ENCODE results near the gene LSG1. TPM values are rescaled to one million over a fixed set of nuclear protein-coding genes. Genes with fewer than 3 reads are reported as not detected.
A peak's percentile ranks its signal among the peaks of the same experiment; 100 is the strongest.

The LSG1 gene
- 70.8 TPM for total RNA-seq

DNA sequence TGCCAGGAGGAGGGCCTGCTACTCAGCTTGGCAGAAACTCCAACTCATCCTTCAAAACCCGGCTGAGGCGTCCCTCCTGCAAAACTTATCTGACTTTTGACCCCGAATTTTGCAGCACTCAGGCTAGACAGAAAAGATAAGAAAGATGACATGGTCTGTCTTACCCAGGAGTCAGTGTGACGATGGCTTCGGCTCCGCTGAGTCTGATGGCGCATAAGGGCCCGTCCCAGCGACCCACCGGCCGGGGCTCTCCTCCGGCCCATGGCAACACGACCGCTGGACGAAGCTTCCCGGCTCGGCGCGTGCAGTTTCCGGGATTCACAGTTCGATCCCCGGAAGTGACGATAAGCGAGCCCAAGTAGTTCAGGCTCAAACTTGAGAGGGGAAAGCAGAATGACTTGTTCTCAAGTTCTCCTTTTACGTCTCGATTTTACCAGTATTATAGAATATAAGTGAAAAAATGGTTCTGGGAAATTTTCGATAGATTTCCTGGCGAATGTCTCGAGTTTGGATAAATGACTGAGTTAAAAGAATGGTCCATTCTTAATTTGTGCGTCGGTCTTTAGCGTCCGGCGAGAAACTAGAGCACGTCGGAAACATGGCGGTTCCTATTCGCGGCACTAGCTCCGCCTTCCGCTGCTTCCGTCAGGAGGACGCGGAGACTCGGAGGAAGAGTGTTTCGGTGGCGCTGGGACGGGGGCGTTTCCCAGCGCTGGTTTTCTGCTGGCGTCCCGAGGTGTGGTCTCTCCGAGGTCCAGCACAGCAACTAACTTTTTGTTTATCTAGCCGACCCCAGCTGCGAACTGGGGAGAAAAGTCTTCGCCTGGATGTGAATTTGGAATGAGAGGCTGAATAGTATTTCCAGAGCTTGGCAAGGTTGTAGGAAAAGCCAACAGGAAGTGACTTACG is at the start of gene LSG1:
LSG1 (minus strand) TSS at position 292 of the 909 bp plus-strand sequence; CDS start at position 263, 29 bp downstream.
- Histone ChIP-seq H3K9me3 (ENCODE audit: low read depth, low read length) (no peaks in the 10 kb centered on the region), H3K27me3 (ENCODE audit: insufficient read depth, low read length) (no peaks in the 10 kb centered on the region), H3K4me3 (ENCODE audit: low read length) (peak within 1 kb of the TSS; percentile 99), H3K4me1 (ENCODE audit: insufficient read depth, low read length) (peaks cover 25% of the 10 kb centered on the region)

DNA sequence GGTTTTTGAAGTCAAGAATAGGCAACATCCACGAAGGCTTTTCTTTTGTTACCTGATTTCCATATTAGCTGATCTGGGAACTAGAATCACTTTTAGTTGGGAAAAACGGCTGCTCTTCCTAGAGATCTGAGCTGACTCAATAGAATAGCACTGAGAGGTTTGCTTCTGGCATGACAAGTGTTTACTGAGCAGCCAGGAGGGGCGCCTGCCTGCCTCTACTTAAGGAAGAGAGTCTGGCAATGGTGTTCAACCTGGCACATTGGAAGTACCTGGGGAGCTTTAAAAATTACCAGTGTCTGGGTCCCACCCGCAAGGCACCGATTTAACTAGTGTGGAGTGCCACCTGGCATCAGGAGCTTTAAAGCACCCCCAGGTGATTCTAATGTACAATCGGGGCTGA is 48.1 kb upstream of the LSG1 start:
- no peaks in the 10 kb centered on the region for H3K4me1 ChIP-seq (ENCODE audit: insufficient read depth, low read length)
- no peaks in the 10 kb centered on the region for H3K9me3 ChIP-seq (ENCODE audit: low read depth, low read length)
- no peaks in the 10 kb centered on the region for H3K27me3 ChIP-seq (ENCODE audit: insufficient read depth, low read length)
- H3K4me3 ChIP-seq (ENCODE audit: low read length): no peak overlapping the region

DNA sequence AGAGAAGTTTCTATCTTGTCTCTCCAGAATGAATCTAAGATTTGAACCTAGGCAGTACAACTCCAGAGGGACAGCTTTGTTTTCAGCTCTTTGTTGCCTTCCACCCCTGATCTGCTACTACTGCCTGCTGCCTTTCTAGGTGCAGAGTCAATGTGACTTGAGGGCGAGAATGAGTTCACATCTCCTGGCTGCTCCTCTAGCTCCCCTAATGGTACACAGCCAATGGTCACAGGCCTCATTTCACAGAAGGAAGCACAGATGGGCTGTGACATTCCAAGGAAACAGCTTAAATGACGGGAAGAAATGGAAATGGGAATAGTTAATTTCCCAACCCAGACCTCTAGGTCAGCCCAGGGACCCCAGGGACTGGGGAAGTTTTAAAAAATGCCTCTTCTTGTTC is 46.1 kb upstream of the LSG1 start:
- H3K9me3 ChIP-seq (ENCODE audit: low read depth, low read length): no peaks in the 10 kb centered on the region
- no peak overlapping the region for H3K4me3 ChIP-seq (ENCODE audit: low read length)
- H3K4me1 ChIP-seq (ENCODE audit: insufficient read depth, low read length): no peaks in the 10 kb centered on the region
- no peaks in the 10 kb centered on the region for H3K27me3 ChIP-seq (ENCODE audit: insufficient read depth, low read length)

- Histone ChIP-seq H3K4me3 (ENCODE audit: low read length) (no peak overlapping the region), H3K9me3 (ENCODE audit: low read depth, low read length) (no peaks in the 10 kb centered on the region), H3K4me1 (ENCODE audit: insufficient read depth, low read length) (no peaks in the 10 kb centered on the region), H3K27me3 (ENCODE audit: insufficient read depth, low read length) (no peaks in the 10 kb centered on the region)
Observed at GRCh38 chr3:194715022-194715800, 43.2 kb upstream of the LSG1 start.

- H3K4me1 ChIP-seq (ENCODE audit: insufficient read depth, low read length): no peaks in the 10 kb centered on the region
- no peaks in the 10 kb centered on the region for H3K27me3 ChIP-seq (ENCODE audit: insufficient read depth, low read length)
- H3K9me3 ChIP-seq (ENCODE audit: low read depth, low read length): no peaks in the 10 kb centered on the region
- no peak overlapping the region for H3K4me3 ChIP-seq (ENCODE audit: low read length)
Observed at GRCh38 chr3:194714564-194714963, 42.6 kb upstream of the LSG1 start.

DNA sequence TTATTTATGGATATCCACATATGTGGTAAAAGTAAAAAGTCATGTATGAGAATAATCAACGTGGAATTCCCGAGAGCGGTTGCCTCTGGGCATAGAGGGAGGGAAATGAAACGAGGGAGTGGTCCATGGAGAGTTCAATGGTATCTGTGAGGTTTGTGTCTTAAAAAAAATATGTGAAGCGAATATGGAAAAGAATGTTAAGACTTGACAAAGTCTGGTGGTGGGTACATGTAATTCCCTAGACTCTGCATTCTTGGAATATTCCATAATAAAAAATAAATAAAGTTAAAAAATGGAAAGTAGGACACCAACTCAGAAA is 42.1 kb upstream of the LSG1 start:
- Histone ChIP-seq H3K4me3 (ENCODE audit: low read length) (no peak overlapping the region), H3K4me1 (ENCODE audit: insufficient read depth, low read length) (no peaks in the 10 kb centered on the region), H3K9me3 (ENCODE audit: low read depth, low read length) (no peaks in the 10 kb centered on the region), H3K27me3 (ENCODE audit: insufficient read depth, low read length) (no peaks in the 10 kb centered on the region)

DNA sequence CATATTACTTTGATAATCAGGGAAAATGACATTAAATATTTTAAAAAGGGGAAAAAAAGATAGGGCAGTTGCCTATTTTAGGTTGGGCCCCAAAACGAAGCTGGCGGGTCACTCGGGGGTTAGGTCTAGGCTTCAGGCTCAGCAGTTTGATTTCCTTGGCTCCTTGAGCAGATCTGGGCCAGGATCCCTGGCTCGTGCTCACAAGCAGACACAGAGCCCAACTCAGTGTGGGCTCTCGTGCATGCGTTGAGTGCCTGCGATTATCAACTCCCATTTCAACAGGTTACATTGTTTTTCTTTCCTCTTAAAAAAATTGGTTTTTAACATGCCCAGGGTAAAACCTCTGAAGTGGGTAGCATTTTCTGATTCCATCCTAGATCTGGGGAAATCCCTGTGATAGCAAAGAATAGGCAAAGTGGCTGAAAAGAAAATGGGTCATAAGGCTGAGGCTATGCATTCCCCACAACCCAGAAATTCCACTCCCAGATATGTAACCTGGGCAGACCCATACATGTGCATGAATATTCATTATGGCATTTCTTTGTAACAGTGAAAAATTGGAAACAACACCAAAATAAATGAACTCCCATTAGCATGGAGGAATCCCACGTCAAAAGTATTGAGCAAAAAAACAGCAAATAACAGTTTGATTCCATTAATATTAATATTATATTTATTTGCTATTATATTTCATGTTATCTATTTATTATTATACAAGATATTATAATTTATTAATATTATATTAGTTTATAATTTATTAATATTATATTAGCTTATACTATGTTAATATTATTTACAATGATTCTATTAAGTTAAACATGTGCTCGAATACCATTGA is 41.5 kb upstream of the LSG1 start:
- Histone ChIP-seq H3K27me3 (ENCODE audit: insufficient read depth, low read length) (no peaks in the 10 kb centered on the region), H3K4me1 (ENCODE audit: insufficient read depth, low read length) (no peaks in the 10 kb centered on the region), H3K4me3 (ENCODE audit: low read length) (no peak overlapping the region)

DNA sequence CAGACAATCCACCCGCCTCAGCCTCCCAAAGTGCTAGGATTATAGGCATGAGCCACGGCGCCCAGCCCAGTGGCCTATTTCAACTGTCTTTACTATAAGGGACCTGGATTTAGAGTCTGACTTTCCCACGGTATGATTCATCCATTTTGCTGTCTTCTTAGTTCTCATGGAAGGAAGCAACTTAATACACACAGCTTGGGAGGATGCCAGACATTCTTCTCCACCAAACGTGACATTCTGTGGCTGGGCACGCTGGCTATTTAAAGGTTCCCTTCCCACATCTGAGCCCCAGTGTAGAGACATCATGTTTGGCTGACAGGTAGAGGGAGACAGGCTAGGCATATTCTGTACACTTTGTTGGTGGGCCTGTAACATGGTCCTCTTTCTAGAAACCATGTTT is 39.9 kb upstream of the LSG1 start:
- H3K9me3 ChIP-seq (ENCODE audit: low read depth, low read length): no peaks in the 10 kb centered on the region
- H3K27me3 ChIP-seq (ENCODE audit: insufficient read depth, low read length): no peaks in the 10 kb centered on the region
- H3K4me1 ChIP-seq (ENCODE audit: insufficient read depth, low read length): no peaks in the 10 kb centered on the region

More for the DNA sequence above, 41.5 kb upstream of the LSG1 start:
- no peaks in the 10 kb centered on the region for H3K9me3 ChIP-seq (ENCODE audit: low read depth, low read length)

DNA sequence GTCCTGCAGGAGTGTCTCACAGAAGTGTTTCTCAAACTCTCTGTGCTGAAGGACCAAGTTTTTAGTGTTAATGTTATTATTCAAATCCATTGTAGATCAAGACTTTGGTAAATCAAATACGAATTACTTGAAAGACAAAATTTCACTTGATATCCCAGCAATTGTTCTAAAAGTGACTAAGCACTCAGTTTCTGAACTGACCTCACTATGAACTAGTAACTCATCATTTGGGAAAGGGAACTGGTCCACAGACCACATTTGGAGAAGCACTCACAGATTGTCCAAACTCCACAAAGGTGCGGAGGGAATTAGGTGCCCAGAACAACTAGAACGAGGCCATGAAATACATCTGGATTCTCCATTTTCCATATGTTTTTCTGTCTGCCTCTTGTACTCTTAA is 39.3 kb upstream of the LSG1 start:
- Histone ChIP-seq H3K9me3 (ENCODE audit: low read depth, low read length) (no peaks in the 10 kb centered on the region), H3K4me1 (ENCODE audit: insufficient read depth, low read length) (no peaks in the 10 kb centered on the region), H3K27me3 (ENCODE audit: insufficient read depth, low read length) (no peaks in the 10 kb centered on the region), H3K4me3 (ENCODE audit: low read length) (no peak overlapping the region)

More for the DNA sequence above, 39.9 kb upstream of the LSG1 start:
- H3K4me3 ChIP-seq (ENCODE audit: low read length): no peak overlapping the region

DNA sequence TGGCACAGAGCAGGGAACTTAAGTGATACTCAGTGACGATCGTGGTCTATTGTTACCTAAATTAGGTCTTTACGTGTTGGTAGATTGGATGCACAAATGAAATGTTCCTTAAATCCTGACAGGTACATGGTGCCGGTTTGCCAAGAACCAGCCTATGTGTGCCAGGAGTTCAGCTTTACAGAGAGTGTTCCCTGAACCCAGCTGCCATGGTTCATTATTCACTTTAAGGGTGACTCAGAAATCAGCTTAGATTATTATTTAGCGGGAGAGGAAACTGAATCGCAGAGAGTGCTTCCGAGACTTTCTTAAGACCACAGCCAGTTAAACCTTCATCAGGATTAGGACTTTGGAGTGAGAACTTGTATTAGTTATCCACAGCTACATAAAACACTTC is 35.2 kb upstream of the LSG1 start:
- no peaks in the 10 kb centered on the region for H3K4me1 ChIP-seq (ENCODE audit: insufficient read depth, low read length)
- no peak overlapping the region for H3K4me3 ChIP-seq (ENCODE audit: low read length)
- H3K9me3 ChIP-seq (ENCODE audit: low read depth, low read length): no peaks in the 10 kb centered on the region
- no peaks in the 10 kb centered on the region for H3K27me3 ChIP-seq (ENCODE audit: insufficient read depth, low read length)

DNA sequence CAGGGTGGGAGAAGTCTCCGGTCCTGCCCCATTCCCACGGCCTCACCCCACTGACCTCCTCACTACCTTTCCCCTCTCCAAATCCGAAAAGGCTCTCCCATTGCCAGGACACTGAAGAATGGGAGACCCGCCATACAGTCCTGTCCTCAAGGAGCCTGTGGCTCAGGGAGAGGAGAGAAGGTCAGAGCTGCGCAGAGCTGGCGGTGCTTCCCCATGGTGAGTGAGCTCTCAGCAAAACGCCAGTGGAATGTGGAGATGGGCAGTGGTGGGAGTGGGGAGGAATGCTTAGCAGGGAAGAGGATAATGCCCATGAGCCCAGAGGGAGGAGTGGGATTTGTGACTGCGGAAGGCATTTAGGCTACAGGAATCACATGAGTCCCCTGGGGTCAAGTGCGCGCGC is 33.8 kb upstream of the LSG1 start:
- H3K4me3 ChIP-seq (ENCODE audit: low read length): no peak overlapping the region
- H3K9me3 ChIP-seq (ENCODE audit: low read depth, low read length): no peaks in the 10 kb centered on the region
- H3K27me3 ChIP-seq (ENCODE audit: insufficient read depth, low read length): no peaks in the 10 kb centered on the region
- no peaks in the 10 kb centered on the region for H3K4me1 ChIP-seq (ENCODE audit: insufficient read depth, low read length)

DNA sequence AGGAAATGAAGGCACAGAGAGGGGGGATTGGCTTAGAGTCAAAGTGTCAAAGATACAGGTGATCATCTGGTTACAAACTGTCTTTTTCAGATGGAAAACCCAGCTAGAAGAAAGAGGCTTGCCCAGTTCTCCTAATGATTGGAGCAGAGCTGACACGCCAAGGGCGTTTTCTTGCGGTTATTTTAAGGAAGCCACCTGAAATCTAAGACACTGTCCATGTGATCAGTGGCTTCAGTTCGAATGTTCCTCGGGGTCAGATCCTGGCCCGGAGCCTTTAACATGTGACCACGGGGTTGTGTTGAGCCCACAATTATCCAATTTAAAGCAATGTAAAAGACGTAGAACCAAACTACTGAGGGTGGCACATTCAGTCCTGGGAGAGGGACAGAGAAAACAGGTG is 33.2 kb upstream of the LSG1 start:
- Histone ChIP-seq H3K27me3 (ENCODE audit: insufficient read depth, low read length) (no peaks in the 10 kb centered on the region), H3K4me3 (ENCODE audit: low read length) (no peak overlapping the region), H3K4me1 (ENCODE audit: insufficient read depth, low read length) (no peaks in the 10 kb centered on the region), H3K9me3 (ENCODE audit: low read depth, low read length) (no peaks in the 10 kb centered on the region)

- no peak overlapping the region for H3K4me3 ChIP-seq (ENCODE audit: low read length)
- H3K4me1 ChIP-seq (ENCODE audit: insufficient read depth, low read length): no peaks in the 10 kb centered on the region
- H3K9me3 ChIP-seq (ENCODE audit: low read depth, low read length): no peaks in the 10 kb centered on the region
- H3K27me3 ChIP-seq (ENCODE audit: insufficient read depth, low read length): no peaks in the 10 kb centered on the region
Observed at GRCh38 chr3:194702545-194702944, 30.6 kb upstream of the LSG1 start.

- Histone ChIP-seq H3K4me1 (ENCODE audit: insufficient read depth, low read length) (peaks cover 8% of the 10 kb centered on the region), H3K27me3 (ENCODE audit: insufficient read depth, low read length) (no peaks in the 10 kb centered on the region), H3K9me3 (ENCODE audit: low read depth, low read length) (no peaks in the 10 kb centered on the region), H3K4me3 (ENCODE audit: low read length) (no peak overlapping the region)
Observed at GRCh38 chr3:194696702-194697101, 24.7 kb upstream of the LSG1 start.
